HepG2 (cell line): ENCODE results near the gene THAP5. TPM values are rescaled to one million over a fixed set of nuclear protein-coding genes. Genes with fewer than 3 reads are reported as not detected.
A peak's percentile ranks its signal among the peaks of the same experiment; 100 is the strongest.

Experiments
- ATF3 ChIP-seq: sonication (generic); formaldehyde crosslinking; IDR thresholded peaks from 2 replicates; pipeline ENCODE4 v1.4.0; 2020; ENCODE audit warnings: missing genetic modification reagents
- CAMTA2 ChIP-seq: sonication (generic); formaldehyde crosslinking; IDR thresholded peaks from 2 replicates; pipeline ENCODE4 v1.4.0; 2020; ENCODE audit warnings: mild to moderate bottlenecking, missing genetic modification reagents, borderline replicate concordance
- EED ChIP-seq: sonication (generic); formaldehyde crosslinking; IDR thresholded peaks from 2 replicates; pipeline ENCODE4 v1.5.0; 2020; ENCODE audit warnings: mild to moderate bottlenecking, missing genetic modification reagents
- HMG20A ChIP-seq: IDR thresholded peaks from 2 replicates; pipeline ENCODE4 v1.6.1; 2016; ENCODE audit warnings: borderline replicate concordance
- LRRFIP1 ChIP-seq: sonication (generic); formaldehyde crosslinking; conservative IDR thresholded peaks from 2 replicates; pipeline ENCODE4 v1.4.0; 2020; ENCODE audit warnings: missing genetic modification reagents
- MAFG ChIP-seq: sonication (generic); formaldehyde crosslinking; IDR thresholded peaks from 2 replicates; pipeline ENCODE4 v1.5.1; 2020; ENCODE audit warnings: mild to moderate bottlenecking, missing genetic modification reagents
- MNT ChIP-seq: fragments of 450-650 bp; IDR thresholded peaks from 2 replicates; pipeline ENCODE4 v1.6.1; 2016
- PCBP1 ChIP-seq: fragments of 200-400 bp; formaldehyde crosslinking; IDR thresholded peaks from 2 replicates; pipeline ENCODE4 v1.6.1; 2017; ENCODE audit warnings: mild to moderate bottlenecking, low read depth, low read length, borderline replicate concordance
- RXRB ChIP-seq: IDR thresholded peaks from 2 replicates; pipeline ENCODE4 v1.6.1; 2016; ENCODE audit warnings: borderline replicate concordance, missing genetic modification reagents, missing compliant biosample characterization
- U2AF1 ChIP-seq: fragments of 200-400 bp; formaldehyde crosslinking; optimal IDR thresholded peaks from 2 replicates; pipeline ENCODE3; 2017; ENCODE audit warnings: mild to moderate bottlenecking, low read depth, low read length
- ZBTB26 ChIP-seq: IDR thresholded peaks from 2 replicates; pipeline ENCODE4 v1.6.1; 2016; ENCODE audit warnings: missing compliant biosample characterization, missing genetic modification reagents, borderline replicate concordance
- ZGPAT ChIP-seq: IDR thresholded peaks from 2 replicates; pipeline ENCODE4 v1.6.1; 2016; ENCODE audit warnings: mild to moderate bottlenecking
- ZNF143 ChIP-seq: sonication (generic); formaldehyde crosslinking; IDR thresholded peaks from 2 replicates; pipeline ENCODE4 v1.4.0; 2020; ENCODE audit warnings: missing genetic modification reagents
- ZNF232 ChIP-seq: sonication (generic); formaldehyde crosslinking; IDR thresholded peaks from 2 replicates; pipeline ENCODE4 v1.4.0; 2020; ENCODE audit warnings: missing genetic modification reagents, borderline replicate concordance
- ZNF251 ChIP-seq: sonication (generic); formaldehyde crosslinking; IDR thresholded peaks from 2 replicates; pipeline ENCODE4 v1.9.0; 2021; ENCODE audit warnings: mild to moderate bottlenecking, missing genetic modification reagents
- ZNF550 ChIP-seq: sonication (generic); formaldehyde crosslinking; IDR thresholded peaks from 2 replicates; pipeline ENCODE4 v1.4.0; 2020; ENCODE audit warnings: mild to moderate bottlenecking, missing genetic modification reagents, borderline replicate concordance
- ZNF607 ChIP-seq: sonication (generic); formaldehyde crosslinking; IDR thresholded peaks from 2 replicates; pipeline ENCODE4 v1.5.1; 2020; ENCODE audit warnings: missing genetic modification reagents, mild to moderate bottlenecking, borderline replicate concordance
- ZNF619 ChIP-seq: sonication (generic); formaldehyde crosslinking; IDR thresholded peaks from 2 replicates; pipeline ENCODE4 v1.4.0; 2020; ENCODE audit warnings: mild to moderate bottlenecking, missing genetic modification reagents
- ZNF800 ChIP-seq: sonication (generic); formaldehyde crosslinking; IDR thresholded peaks from 2 replicates; pipeline ENCODE4 v1.4.0; 2020; ENCODE audit warnings: missing genetic modification reagents
- ZNF883 ChIP-seq: sonication (generic); formaldehyde crosslinking; IDR thresholded peaks from 2 replicates; pipeline ENCODE4 v1.5.1; 2020; ENCODE audit warnings: mild to moderate bottlenecking, missing genetic modification reagents; ENCODE audit errors: not compliant biosample characterization
- polyA plus RNA-seq, 8 experiments: library from polyadenylated mRNA; depleted of rRNA in 3 of 8; stranded (reverse) in 7 of 8; unstranded in 1 of 8; fragments of >200 nt; fragmentation: Illumina TruSeq in 4 of 8; extraction: Trizol in 4 of 8; gene quantifications; 2 replicates each; pipeline versions ENCODE4 v1.2.1 to v1.2.3, GENCODE V29; 2011 to 2016; ENCODE audit warnings: low read depth in 4 of 8, missing spikeins in 1 of 8, mixed read lengths in 1 of 8; ENCODE audit not compliant: insufficient read depth in 1 of 8
- total RNA-seq, 5 experiments: library from RNA; depleted of rRNA; stranded (reverse); fragments of >200 nt; fragmentation: Illumina TruSeq; extraction: Trizol; gene quantifications; 2 replicates each; pipeline ENCODE4 v1.2.3, GENCODE V29; 2016; ENCODE audit warnings: low read depth in 1 of 5

Gene THAP5
- total and polyA plus RNA-seq, 2 of the 13 experiments (the other 11 are each of a cell fraction or from before 2014, with no cell fraction given), result 3.6 to 11.8 TPM

GRCh38 chr7:108525985-108526767 lies 43.3 kb downstream of the THAP5 start, which contains the start of gene PNPLA8 (continued):
- TF ChIP-seq PCBP1 (peak; percentile 77; the same call in 1 of the 2 replicates), ZBTB26 (CRISPR knock-in tag) (no peak; the same call in 1 of the 2 replicates), ZNF883 (CRISPR knock-in tag) (no peak), ZNF251 (CRISPR knock-in tag) (no peak), MNT (peak; percentile 77), ZGPAT (CRISPR knock-in tag) (peak; percentile 71), LRRFIP1 (CRISPR knock-in tag) (no peak), HMG20A (CRISPR knock-in tag) (no peak), MAFG (CRISPR knock-in tag) (no peak), EED (no peak), ZNF232 (CRISPR knock-in tag) (no peak), ZNF550 (no peak), U2AF1 (no peak), ZNF607 (CRISPR knock-in tag) (peak; percentile 78; the same call in 1 of the 2 replicates), ZNF619 (CRISPR knock-in tag) (no peak; the same call in 1 of the 2 replicates), CAMTA2 (no peak), RXRB (CRISPR knock-in tag) (no peak), ZNF800 (no peak), ATF3 (CRISPR knock-in tag) (no peak; the same call in 1 of the 2 replicates), ZNF143 (no peak)
